NCI-H82 treated with DMSO at 0.1 percent for 48 hours (cell line): ENCODE results near the gene ARL3.
"Not testable (repeated sequence)": the region's sequence is repeated elsewhere in the genome, so short reads cannot be mapped to it uniquely, and the experiment has no call there.

ENCODE experiments used
- DNase-seq: peaks from one replicate; lab custom pipeline; 2025; ENCODE audit not compliant: unreplicated experiment; lab: John Stamatoyannopoulos, UW

The ARL3 gene, protein sequence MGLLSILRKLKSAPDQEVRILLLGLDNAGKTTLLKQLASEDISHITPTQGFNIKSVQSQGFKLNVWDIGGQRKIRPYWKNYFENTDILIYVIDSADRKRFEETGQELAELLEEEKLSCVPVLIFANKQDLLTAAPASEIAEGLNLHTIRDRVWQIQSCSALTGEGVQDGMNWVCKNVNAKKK

GRCh38 chr10:102713814-102714620, at the start of gene ARL3:
Gene ARL3, minus strand, starts transcription at chr10:102714397. Its CDS starts 122 bp downstream, at chr10:102714275.
- peak; percentile 89 for DNase-seq

DNA sequence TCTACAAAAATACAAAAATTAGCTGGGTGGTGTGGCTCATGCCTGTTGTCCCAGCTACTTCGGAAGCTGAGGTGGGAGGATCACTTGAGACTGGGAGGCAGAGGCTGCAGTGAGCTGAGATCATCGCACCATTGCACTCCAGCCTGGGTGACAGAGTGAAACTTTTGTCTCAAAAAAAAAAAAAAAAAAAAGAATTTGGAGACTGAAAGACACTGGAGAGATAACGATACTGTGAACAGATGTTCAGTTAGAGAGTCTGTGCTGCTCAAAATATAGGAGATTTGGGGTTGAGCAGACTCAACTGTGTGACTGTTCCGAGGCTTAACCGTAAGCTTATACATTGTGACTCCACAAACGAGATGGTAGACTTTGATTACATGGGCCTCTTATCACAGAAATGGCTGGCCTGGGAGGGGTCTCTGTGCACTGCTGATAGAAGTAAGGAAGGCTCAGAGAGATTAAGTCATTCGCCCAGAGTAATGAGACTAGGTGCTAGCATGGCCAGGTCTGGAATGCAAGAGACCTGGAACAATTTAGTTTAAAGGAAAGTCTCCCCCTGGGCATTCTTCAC, 48.9 kb upstream of the ARL3 start:
- DNase-seq: no peak

- no peak for DNase-seq
These were observed 48.3 kb upstream of the ARL3 start for GRCh38 chr10:102762401-102763015.

- no peak for DNase-seq
These were observed 47.8 kb upstream of the ARL3 start for GRCh38 chr10:102761981-102762380.

DNA sequence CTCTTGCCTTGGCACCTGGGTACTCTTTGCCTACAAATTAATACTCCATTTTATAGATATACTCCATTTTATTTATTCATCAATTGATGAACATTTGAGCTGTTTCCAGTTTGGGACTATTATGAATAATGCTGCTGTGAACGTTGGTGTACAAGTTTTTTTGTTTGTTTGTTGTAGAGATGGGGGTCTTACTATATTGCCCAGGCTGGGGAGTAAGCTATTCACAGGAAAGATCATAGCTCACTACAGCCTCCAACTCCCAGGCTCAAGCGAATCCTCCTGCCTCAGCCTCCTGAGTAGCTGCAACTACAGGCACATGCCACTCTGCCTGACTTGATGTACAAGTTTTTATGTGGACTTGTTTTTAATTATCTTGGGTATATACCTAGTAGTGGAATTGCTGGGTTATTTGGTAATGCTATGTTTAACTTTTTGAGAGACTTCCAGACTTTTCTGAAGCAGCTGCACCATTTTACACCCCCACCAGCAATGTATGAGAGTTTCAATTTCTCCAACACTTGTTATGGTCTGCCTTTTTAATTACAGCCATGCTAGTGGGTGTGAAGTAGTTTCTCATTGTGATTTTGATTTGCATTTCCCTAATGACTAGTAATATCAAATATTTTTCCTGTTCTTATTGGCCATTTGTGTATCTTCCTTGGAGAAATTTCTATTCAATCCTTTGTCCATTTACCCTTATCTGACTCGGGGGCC, 45.5 kb upstream of the ARL3 start:
- DNase-seq: no peak

GRCh38 chr10:102758933-102759262, 44.7 kb upstream of the ARL3 start:
- DNase-seq: not testable (repeated sequence)

DNA sequence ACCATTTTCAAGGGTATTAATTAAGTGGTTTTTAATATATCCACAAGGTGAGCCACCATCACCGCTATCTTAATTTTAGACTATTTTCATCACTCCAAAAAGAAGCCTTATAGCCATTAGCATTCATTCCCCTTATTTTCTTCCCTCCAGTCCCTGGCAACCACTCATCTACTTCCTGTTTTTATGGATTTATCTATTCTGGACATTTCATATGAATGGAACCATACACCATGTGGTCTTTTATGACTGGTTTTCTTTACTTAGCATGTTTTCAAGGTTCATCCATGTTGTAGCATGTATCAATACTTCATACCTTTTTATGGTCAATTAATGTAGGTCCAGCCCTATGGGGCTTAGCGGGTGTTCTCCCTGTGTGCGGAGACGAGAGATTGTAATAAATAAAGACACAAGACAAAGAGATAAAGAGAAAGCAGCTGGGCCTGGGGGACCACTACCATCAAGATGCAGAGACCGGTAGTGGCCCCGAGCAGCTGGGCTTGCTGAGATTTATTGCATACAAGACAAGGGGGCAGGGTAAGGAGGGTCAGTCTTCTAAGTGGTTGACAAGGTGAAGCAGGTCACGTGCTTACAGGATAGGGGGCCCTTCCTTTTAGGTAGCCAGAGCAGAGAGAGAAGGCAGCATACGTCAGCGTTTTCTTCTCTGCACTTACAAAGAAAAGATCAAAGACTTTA, 44.2 kb upstream of the ARL3 start:
- no peak for DNase-seq

DNA sequence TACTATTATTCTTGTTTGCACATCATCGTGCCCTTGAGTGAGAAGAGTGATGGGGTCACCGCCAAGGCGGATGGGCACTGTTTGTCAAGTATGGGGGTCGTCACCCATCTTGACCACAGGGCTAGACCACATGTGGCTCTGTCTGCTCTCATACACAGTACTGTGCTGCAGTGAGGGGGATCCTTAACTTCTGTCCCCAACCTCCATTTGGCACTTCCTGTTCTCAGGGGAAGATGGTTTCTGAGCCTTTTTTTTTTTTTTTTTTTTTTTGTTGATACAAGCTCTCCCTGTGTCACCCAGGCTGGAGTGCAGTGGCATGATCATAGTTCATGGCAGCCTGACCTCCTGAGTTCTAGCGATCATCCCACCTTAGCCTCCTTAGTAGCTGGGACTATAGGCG, 43.1 kb upstream of the ARL3 start:
- no peak for DNase-seq

DNA sequence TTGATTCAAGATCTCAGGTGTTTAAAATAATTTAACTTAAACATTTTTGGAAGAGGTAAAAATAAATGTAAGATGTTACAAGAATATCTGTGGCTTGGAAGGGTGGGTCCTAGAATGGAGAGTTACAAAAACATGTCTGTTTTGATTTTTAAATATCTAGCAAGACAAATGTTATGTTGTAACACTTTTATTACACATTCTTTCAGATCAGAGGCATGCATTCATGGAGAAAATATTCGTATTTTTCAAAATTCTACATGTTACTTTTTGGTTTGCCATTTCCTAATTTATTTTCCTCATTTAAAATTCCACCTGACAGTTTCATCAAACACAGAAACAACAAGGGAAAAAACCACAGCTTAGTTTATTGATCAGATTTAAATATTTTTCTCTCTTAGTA, 39.5 kb upstream of the ARL3 start:
- no peak for DNase-seq

DNA sequence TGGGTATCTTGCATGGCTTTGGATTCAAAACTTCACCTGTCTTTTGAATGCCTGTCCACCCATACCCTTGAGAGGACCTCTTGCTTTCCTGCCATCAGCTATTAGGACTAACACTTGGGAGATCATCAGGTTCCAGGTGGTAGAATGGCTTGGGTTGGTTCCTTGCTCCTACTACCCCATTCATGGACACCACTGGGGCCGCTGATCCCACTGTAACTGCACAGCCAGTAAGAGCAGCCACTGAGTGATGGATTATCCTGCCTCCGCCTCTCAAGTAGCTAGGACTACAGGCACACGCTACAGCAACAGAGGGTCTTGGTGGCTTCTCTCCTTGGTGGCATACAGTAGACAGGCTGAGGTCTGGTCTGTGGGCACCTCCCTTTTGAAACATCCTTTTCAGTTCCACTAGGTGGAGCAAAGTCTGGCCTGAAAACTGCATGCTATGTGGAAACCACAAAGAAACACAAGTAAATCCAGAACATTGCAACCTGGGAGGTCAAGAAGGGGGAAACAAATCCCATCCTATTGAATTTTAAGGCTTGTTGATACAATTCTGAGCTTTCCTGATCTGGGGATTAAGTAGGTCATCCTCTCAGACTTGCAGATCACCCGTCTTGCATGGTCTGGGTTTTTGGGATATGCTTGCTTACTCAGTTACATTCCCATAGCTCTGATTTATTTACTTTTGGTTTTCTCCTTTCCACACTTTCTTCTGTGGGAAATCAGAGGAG, 38.9 kb upstream of the ARL3 start:
- DNase-seq: peak; percentile 6

GRCh38 chr10:102752266-102752930, 38.2 kb upstream of the ARL3 start:
- DNase-seq: no peak

DNA sequence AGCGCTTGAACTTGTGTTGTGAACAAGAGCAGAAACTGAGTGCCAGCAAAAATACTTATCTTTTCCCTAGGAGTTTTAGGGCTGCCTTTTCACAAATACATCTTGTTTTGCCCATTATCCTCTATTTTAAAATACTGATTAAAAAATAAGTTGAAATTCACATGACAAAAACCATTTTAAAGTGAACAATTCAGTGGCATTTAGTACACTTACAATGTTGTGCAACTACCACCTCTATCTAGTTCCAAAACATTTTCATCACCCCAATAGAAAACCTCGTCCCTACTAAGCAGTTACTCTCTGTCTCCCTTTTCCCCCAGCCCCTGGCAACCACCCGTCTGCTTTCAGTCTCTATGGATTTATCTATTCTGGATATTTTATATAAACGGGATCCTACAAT, 31.0 kb upstream of the ARL3 start:
- no peak for DNase-seq

GRCh38 chr10:102744374-102745051, 30.3 kb upstream of the ARL3 start:
- DNase-seq: no peak

DNA sequence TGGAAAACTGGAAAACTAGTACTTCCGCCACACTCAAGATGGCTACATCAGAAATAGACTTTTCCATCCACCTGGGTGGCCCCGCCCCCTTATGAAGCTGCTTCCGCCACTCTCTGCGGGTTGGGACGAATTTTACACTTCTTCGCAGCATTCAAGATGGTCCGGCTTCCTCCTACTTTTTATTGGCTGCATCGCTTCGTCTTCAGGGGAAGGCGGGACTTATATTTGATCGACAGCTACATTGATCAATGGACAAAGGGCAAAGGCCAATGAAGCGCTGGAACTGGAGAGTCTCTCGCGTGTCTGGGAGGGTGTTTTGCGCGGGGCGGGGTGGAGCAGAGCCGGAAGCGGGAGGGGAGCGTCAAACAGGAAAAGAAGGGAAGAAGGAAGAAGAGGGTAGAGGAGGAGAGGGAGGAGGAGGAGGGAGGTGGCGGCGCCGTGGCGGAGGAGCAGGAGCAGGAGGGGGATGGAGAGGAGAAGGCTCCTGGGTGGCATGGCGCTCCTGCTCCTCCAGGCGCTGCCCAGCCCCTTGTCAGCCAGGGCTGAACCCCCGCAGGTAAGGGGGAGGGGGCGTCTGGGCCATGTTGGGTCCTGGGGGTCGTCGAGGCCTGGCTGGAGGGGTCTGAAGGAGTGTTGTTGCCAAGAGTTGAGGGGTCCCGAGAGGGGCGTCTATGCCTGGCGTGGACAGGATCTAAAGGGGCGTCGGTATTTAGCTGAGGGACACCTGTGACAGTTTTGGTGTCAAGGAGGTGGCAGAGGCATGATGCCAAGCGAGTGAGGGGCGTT, 29.6 kb upstream of the ARL3 start, which contains the start of gene WBP1L:
TSS of gene WBP1L (plus strand) at position 361 of the 786 bp plus-strand sequence. CDS start at position 467, 106 bp downstream.
- DNase-seq: peak; percentile 95

DNA sequence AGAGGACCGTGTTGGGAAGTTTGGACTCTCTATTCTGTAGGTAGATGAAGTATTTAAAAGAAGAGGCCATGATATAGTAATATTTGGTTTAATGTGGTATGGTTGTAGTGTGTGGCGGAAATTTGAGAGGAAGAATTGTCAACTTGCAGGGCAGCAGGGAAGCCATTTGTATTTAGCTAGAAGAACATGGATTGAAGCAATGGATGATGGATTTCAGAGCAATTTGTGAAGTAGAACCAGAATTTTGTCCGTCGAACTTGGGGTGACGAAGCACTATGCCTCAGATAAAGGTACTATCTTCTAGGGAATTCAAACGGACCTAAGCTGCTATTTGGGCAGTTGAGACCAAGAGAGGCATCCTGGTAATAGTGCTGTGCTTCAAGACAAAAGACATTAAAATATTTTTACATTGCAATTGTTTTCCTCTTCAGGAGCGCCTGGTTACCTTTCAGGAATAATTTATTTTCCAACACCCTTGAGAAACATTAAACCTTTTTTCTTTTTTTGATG, 28.9 kb upstream of the ARL3 start:
- DNase-seq: no peak

DNA sequence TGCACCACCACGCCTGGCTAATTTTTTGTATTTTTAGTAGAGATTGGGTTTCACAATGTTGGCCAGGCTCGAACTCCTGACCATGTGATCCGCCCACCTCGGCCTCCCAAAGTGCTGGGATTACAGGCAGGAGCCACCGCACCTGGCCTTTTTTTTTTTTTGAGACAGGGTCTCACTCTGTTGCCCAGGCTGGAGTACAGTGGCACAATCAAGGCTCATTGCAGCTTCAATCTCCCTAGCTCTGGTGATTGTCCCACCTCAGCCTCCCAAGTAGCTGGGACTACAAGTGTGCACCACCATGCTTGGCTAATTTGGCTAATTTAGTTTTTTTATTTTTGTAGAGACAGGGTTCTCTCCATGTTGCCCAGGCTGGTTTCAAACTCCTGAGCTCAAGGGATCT, 28.1 kb upstream of the ARL3 start:
- DNase-seq: not testable (repeated sequence)

GRCh38 chr10:102741726-102742237, 27.6 kb upstream of the ARL3 start:
- DNase-seq: no peak

GRCh38 chr10:102740229-102740628, 26.0 kb upstream of the ARL3 start:
- no peak for DNase-seq
